Tibial nerve (tissue), 4 donors: ENCODE data around the gene SP140.
"Not testable (repeated sequence)": the region's sequence is repeated elsewhere in the genome, so short reads cannot be mapped to it uniquely, and the experiment has no call there.

ENCODE experiments used
- CTCF ChIP-seq, 5 experiments: fragments of 200-600 bp in 3 of 5; fragments of 450-650 bp in 2 of 5; sonication (generic) in 3 of 5; IDR thresholded peaks; one replicate each; pipeline ENCODE4 v1.5.1; 2016 to 2019; ENCODE audit warnings: antibody characterized with exemption in 5 of 5, mild to moderate bottlenecking in 3 of 5, moderate library complexity in 2 of 5
- EP300 ChIP-seq, 2 donors: sonication (generic); formaldehyde crosslinking; IDR thresholded peaks; one replicate each; pipeline ENCODE4 v1.6.1; 2017; ENCODE audit warnings: antibody characterized with exemption in 2 of 2, mild to moderate bottlenecking in 1 of 2
- POLR2A ChIP-seq, 2 donors: fragments of 450-650 bp; IDR thresholded peaks; one replicate each; pipeline ENCODE4 v1.6.1; 2017; ENCODE audit warnings: antibody characterized with exemption in 2 of 2, mild to moderate bottlenecking in 2 of 2, moderate library complexity in 2 of 2

DNA sequence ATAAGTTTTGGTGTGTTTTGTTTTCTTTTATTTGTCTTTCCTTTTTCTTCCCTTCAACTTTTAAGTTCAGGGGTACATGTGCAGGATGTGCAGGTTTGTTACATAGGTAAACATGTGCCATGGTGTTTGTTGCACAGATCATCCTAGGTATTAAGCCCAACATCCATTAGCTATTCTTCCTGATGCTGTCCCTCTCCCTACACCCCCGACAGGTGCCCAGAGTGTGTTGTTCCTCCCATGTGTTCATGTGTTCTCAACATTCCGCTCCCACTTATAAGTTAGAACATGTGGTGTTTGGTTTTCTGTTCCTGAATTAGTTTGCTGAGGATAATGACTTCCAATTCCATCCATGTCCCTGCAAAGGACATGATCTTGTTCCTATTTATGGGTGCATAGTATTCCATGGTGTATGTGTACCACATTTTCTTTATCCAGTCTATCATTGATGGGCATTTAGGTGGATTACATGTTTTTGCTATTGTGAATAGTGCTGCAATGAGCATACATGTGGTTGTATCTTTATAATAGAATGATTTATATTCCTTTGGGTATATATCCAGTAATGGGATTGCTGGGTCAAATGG is 117.6 kb downstream of the SP140 start:
- TF ChIP-seq CTCF, POLR2A, EP300 (IDR thresholded peaks at IDR 0.05): not testable (repeated sequence)
